Measurements from ENCODE around the gene KRTAP1-1. TPM values are rescaled to one million over a fixed set of nuclear protein-coding genes. Genes with fewer than 3 reads are reported as not detected.

KRTAP1-1 gene
- total and polyA plus RNA-seq, 2 donors (not counting 1 experiment from before 2014, with no cell fraction given): not detected

DNA sequence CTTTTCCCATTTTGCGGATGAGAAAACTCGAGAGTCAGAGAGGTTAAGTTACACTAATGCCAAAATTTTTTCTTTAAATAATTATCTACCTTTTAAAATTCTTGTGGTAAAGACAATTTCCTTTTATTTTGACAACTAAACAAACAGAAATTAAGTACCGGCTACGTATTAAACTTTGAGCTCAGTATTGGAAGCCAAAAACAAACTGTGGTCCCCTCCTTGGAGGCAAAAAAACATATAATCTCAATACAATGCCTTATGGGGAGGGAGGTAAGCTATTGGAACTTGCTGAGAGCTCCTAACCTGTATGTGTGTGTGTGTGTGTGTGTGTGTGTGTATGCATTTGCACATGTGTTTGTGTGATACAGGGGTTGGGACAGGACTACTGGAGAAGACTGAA lies 22.2 kb upstream of the KRTAP1-1 start:
- intact Hi-C loops (cut with micrococcal nuclease): no loop called here
- Mint-ChIP-seq H3K9me3 (ENCODE audit: insufficient read depth) (no peaks in the 10 kb centered on the region), H3K4me3 (no peak overlapping the region), H3K27ac (no peak overlapping the region), H3K27me3 (peaks cover 37% of the 10 kb centered on the region), H3K4me1 (no peaks in the 10 kb centered on the region)
- H3K27ac ChIP-seq (ENCODE audit: low read length in 2 of 2): no peak overlapping the region
- no peak overlapping the region for H2AFZ ChIP-seq (ENCODE audit: insufficient read depth, low read depth, low read length, poor library complexity, severe bottlenecking)
- no peaks in the 10 kb centered on the region for H3K79me2 ChIP-seq (ENCODE audit: control insufficient read depth, insufficient read depth, low read length)
- no peak overlapping the region for H3K4me2 ChIP-seq (replicated peaks; ENCODE audit: low read depth, low read length, poor library complexity, severe bottlenecking)
- ATAC-seq (ENCODE audit: low read depth) (no peak), DNase-seq (no peak)
- no peaks in the 10 kb centered on the region for H4K20me1 ChIP-seq (ENCODE audit: control insufficient read depth, insufficient read depth, low read length, poor library complexity, severe bottlenecking)
- H3K4me3 ChIP-seq (ENCODE audit: control extremely low read depth in 1 of 5, extremely low read depth in 1 of 5, insufficient read depth in 1 of 5, low read depth in 2 of 5, low read length in 4 of 5): no peak overlapping the region
- TF ChIP-seq, protein P1, sequence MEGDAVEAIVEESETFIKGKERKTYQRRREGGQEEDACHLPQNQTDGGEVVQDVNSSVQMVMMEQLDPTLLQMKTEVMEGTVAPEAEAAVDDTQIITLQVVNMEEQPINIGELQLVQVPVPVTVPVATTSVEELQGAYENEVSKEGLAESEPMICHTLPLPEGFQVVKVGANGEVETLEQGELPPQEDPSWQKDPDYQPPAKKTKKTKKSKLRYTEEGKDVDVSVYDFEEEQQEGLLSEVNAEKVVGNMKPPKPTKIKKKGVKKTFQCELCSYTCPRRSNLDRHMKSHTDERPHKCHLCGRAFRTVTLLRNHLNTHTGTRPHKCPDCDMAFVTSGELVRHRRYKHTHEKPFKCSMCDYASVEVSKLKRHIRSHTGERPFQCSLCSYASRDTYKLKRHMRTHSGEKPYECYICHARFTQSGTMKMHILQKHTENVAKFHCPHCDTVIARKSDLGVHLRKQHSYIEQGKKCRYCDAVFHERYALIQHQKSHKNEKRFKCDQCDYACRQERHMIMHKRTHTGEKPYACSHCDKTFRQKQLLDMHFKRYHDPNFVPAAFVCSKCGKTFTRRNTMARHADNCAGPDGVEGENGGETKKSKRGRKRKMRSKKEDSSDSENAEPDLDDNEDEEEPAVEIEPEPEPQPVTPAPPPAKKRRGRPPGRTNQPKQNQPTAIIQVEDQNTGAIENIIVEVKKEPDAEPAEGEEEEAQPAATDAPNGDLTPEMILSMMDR (IDR thresholded peaks at IDR 0.05): no peak
- no peak for TF ChIP-seq EZH2 (IDR thresholded peaks at IDR 0.05; ENCODE audit: borderline replicate concordance, insufficient read depth, low read depth, low read length, poor library complexity, severe bottlenecking)
- no CpG with 5 or more reads among the region's 4 CpGs for WGBS (ENCODE audit: insufficient coverage)
- no peaks in the 10 kb centered on the region for H3K36me3 ChIP-seq (replicated peaks in 1 of 2; ENCODE audit: control extremely low read depth in 1 of 2, control insufficient read depth in 1 of 2, extremely low read depth in 1 of 2, insufficient read depth in 2 of 2, low read length in 1 of 2)
- H3K27me3 ChIP-seq (replicated peaks in 1 of 4; ENCODE audit: control extremely low read depth in 1 of 4, control insufficient read depth in 3 of 4, insufficient read depth in 4 of 4, low read length in 3 of 4): peaks cover 0 to 6% (median 2%) of the 10 kb centered on the region in 4 experiments
- no peaks in the 10 kb centered on the region for H3K9me3 ChIP-seq (ENCODE audit: control extremely low read depth in 1 of 3, control insufficient read depth in 2 of 3, insufficient read depth in 1 of 3, low read length in 2 of 3)
- no peak overlapping the region for H3K9ac ChIP-seq (ENCODE audit: low read length)
- POLR2A ChIA-PET: no interaction called here
- H3K4me1 ChIP-seq (ENCODE audit: control insufficient read depth in 2 of 2, insufficient read depth in 2 of 2, low read length in 2 of 2): no peaks in the 10 kb centered on the region
- CTCF ChIA-PET: no interaction called here

DNA sequence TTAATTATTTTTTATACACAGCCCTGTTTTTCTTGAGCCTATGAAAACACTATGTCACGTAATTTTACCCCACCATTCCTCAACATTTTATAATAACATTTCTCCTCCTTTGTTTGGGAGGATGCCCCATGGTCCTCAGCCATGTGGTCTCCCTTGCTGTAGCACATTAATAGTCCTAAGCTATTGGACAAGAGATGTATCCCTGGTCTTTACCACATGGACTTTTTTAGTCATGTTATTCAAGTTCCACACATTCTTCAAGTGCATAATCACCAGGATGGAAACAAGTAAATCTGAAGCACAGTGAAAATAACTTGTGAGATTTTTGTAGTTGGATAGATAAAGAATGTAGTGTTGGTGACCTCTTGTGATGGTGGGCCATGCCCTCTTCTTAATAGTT lies 20.7 kb upstream of the KRTAP1-1 start:
- no peak overlapping the region for H2AFZ ChIP-seq (ENCODE audit: insufficient read depth, low read depth, low read length, poor library complexity, severe bottlenecking)
- H3K9ac ChIP-seq (ENCODE audit: low read length): no peak overlapping the region
- no peak overlapping the region for H3K4me2 ChIP-seq (replicated peaks; ENCODE audit: low read depth, low read length, poor library complexity, severe bottlenecking)
- no peak for ATAC-seq (ENCODE audit: low read depth)
- Mint-ChIP-seq H3K9me3 (ENCODE audit: insufficient read depth) (no peaks in the 10 kb centered on the region), H3K4me1 (no peaks in the 10 kb centered on the region), H3K4me3 (no peak overlapping the region), H3K27me3 (peaks cover 49% of the 10 kb centered on the region), H3K27ac (no peak overlapping the region)
- no peaks in the 10 kb centered on the region for H4K20me1 ChIP-seq (ENCODE audit: control insufficient read depth, insufficient read depth, low read length, poor library complexity, severe bottlenecking)
- H3K9me3 ChIP-seq (ENCODE audit: control extremely low read depth in 1 of 3, control insufficient read depth in 2 of 3, insufficient read depth in 1 of 3, low read length in 2 of 3): peaks cover 0 to 2% (median 1%) of the 10 kb centered on the region in 3 donors
- intact Hi-C loops (cut with micrococcal nuclease): no loop called here
- peaks cover 0 to 6% (median 2%) of the 10 kb centered on the region in 4 experiments for H3K27me3 ChIP-seq (replicated peaks in 1 of 4; ENCODE audit: control extremely low read depth in 1 of 4, control insufficient read depth in 3 of 4, insufficient read depth in 4 of 4, low read length in 3 of 4)
- TF ChIP-seq EZH2 (IDR thresholded peaks at IDR 0.05; ENCODE audit: borderline replicate concordance, insufficient read depth, low read depth, low read length, poor library complexity, severe bottlenecking): no peak
- no peaks in the 10 kb centered on the region for H3K4me1 ChIP-seq (ENCODE audit: control insufficient read depth in 2 of 2, insufficient read depth in 2 of 2, low read length in 2 of 2)
- H3K36me3 ChIP-seq (replicated peaks in 1 of 2; ENCODE audit: control extremely low read depth in 1 of 2, control insufficient read depth in 1 of 2, extremely low read depth in 1 of 2, insufficient read depth in 2 of 2, low read length in 1 of 2): no peaks in the 10 kb centered on the region
- ChIA-PET CTCF (no interaction called here), POLR2A (no interaction called here)
- no peak for DNase-seq
- no peak overlapping the region for H3K27ac ChIP-seq (ENCODE audit: low read length in 2 of 2)
- no peak overlapping the region for H3K4me3 ChIP-seq (ENCODE audit: control extremely low read depth in 1 of 5, extremely low read depth in 1 of 5, insufficient read depth in 1 of 5, low read depth in 2 of 5, low read length in 4 of 5)
- no peaks in the 10 kb centered on the region for H3K79me2 ChIP-seq (ENCODE audit: control insufficient read depth, insufficient read depth, low read length)
- WGBS (ENCODE audit: insufficient coverage): no CpG with 5 or more reads among the region's 1 CpG

Measured in B cell (primary cell).